H9 (cell line): ENCODE results near the gene MAPT. TPM values are rescaled to one million over a fixed set of nuclear protein-coding genes. Genes with fewer than 3 reads are reported as not detected.

Source experiments
- DNase-seq: peaks from one replicate; pipeline ENCODE4 v3.0.0-alpha.2; 2017
- H2AFZ ChIP-seq: one replicate; pipeline ENCODE4 v1.6.1; 2013; ENCODE audit warnings: mild to moderate bottlenecking, low read length, control low read depth, moderate library complexity
- H2AK5ac ChIP-seq: 2 replicates; pipeline ENCODE4 v1.6.1; 2013; ENCODE audit warnings: low read length, control low read depth, mixed read lengths; ENCODE audit not compliant: insufficient read length
- H2BK120ac ChIP-seq: one replicate; pipeline ENCODE4 v1.6.1; 2013; ENCODE audit warnings: low read depth, mild to moderate bottlenecking, low read length, control low read depth, inconsistent platforms; ENCODE audit not compliant: poor library complexity, severe bottlenecking
- H2BK12ac ChIP-seq: 2 replicates; pipeline ENCODE4 v1.6.1; 2013; ENCODE audit warnings: low read length, control low read depth, mixed read lengths, low read depth; ENCODE audit not compliant: insufficient read length
- H2BK15ac ChIP-seq: 2 replicates; pipeline ENCODE4 v1.6.1; 2013; ENCODE audit warnings: low read depth, low read length, control low read depth
- H2BK20ac ChIP-seq: one replicate; pipeline ENCODE4 v1.6.1; 2013; ENCODE audit warnings: low read depth, mild to moderate bottlenecking, low read length, control low read depth, inconsistent platforms; ENCODE audit not compliant: poor library complexity, severe bottlenecking
- H2BK5ac ChIP-seq: 2 replicates; pipeline ENCODE4 v1.6.1; 2013; ENCODE audit warnings: low read length, control low read depth, mixed read lengths; ENCODE audit not compliant: insufficient read length
- H3K14ac ChIP-seq: 2 replicates; pipeline ENCODE4 v1.6.1; 2013; ENCODE audit warnings: low read length, control low read depth; ENCODE audit not compliant: insufficient read depth
- H3K18ac ChIP-seq: 2 replicates; pipeline ENCODE4 v1.6.1; 2013; ENCODE audit warnings: low read depth, mild to moderate bottlenecking, mixed read lengths, low read length, control low read depth; ENCODE audit not compliant: insufficient read length
- H3K23ac ChIP-seq: 2 replicates; pipeline ENCODE4 v1.6.1; 2013; ENCODE audit warnings: low read length, control low read depth, mixed read lengths, low read depth; ENCODE audit not compliant: insufficient read length
- H3K23me2 ChIP-seq: 2 replicates; pipeline ENCODE4 v1.6.1; 2013; ENCODE audit warnings: low read depth, mild to moderate bottlenecking, mixed read lengths, low read length, control low read depth; ENCODE audit not compliant: insufficient read length, poor library complexity, severe bottlenecking
- H3K27ac ChIP-seq: 2 replicates; pipeline ENCODE4 v1.5.1; 2013; ENCODE audit warnings: low read length, control low read depth, mixed read lengths, low read depth; ENCODE audit not compliant: insufficient read length
- H3K27me3 ChIP-seq: 2 replicates; pipeline ENCODE4 v1.6.1; 2013; ENCODE audit warnings: low read length, control low read depth, inconsistent platforms; ENCODE audit not compliant: insufficient read depth
- H3K4ac ChIP-seq: 2 replicates; pipeline ENCODE4 v1.6.1; 2013; ENCODE audit warnings: low read depth, mild to moderate bottlenecking, control low read depth, inconsistent platforms, low read length, moderate library complexity
- H3K4me1 ChIP-seq: 2 replicates; pipeline ENCODE4 v1.6.1; 2013; ENCODE audit warnings: low read length, control low read depth, inconsistent platforms; ENCODE audit not compliant: insufficient read depth
- H3K4me2 ChIP-seq: 2 replicates; pipeline ENCODE4 v1.6.1; 2013; ENCODE audit warnings: low read length, control low read depth, mixed read lengths; ENCODE audit not compliant: insufficient read length, insufficient read depth
- H3K56ac ChIP-seq: 2 replicates; pipeline ENCODE4 v1.6.1; 2013; ENCODE audit warnings: low read depth, mild to moderate bottlenecking, mixed read lengths, low read length, control low read depth; ENCODE audit not compliant: insufficient read length
- H3K79me1 ChIP-seq: 2 replicates; pipeline ENCODE4 v1.6.1; 2013; ENCODE audit warnings: low read depth, mild to moderate bottlenecking, moderate library complexity, low read length, control low read depth, inconsistent platforms; ENCODE audit not compliant: insufficient read depth, poor library complexity, severe bottlenecking
- H3K79me2 ChIP-seq: 2 replicates; pipeline ENCODE4 v1.6.1; 2013; ENCODE audit warnings: low read length, control low read depth, inconsistent platforms; ENCODE audit not compliant: insufficient read depth
- H3K9ac ChIP-seq: 2 replicates; pipeline ENCODE4 v1.6.1; 2013; ENCODE audit warnings: low read length, control low read depth, mixed read lengths; ENCODE audit not compliant: insufficient read length; ENCODE audit errors: extremely low read depth
- H3K9me3 ChIP-seq: one replicate; pipeline ENCODE4 v1.6.1; 2013; ENCODE audit warnings: low read depth, low read length, inconsistent platforms; ENCODE audit not compliant: control insufficient read depth
- H3T11ph ChIP-seq: one replicate; pipeline ENCODE4 v1.6.1; 2013; ENCODE audit warnings: mild to moderate bottlenecking, low read length, control low read depth, inconsistent platforms
- H4K20me1 ChIP-seq: one replicate; pipeline ENCODE4 v1.6.1; 2013; ENCODE audit not compliant: control insufficient read depth, insufficient read length, insufficient read depth
- H4K5ac ChIP-seq: 2 replicates; pipeline ENCODE4 v1.6.1; 2013; ENCODE audit warnings: low read depth, mild to moderate bottlenecking, mixed read lengths, low read length, control low read depth; ENCODE audit not compliant: insufficient read length
- H4K8ac ChIP-seq: replicated peaks from 2 replicates; pipeline ENCODE4 v1.6.1; 2013; ENCODE audit warnings: low read length, control low read depth, mixed read lengths, low read depth; ENCODE audit not compliant: insufficient read length
- H4K91ac ChIP-seq: 2 replicates; pipeline ENCODE4 v1.6.1; 2013; ENCODE audit warnings: low read depth, mild to moderate bottlenecking, moderate library complexity, mixed read lengths, low read length, control low read depth; ENCODE audit not compliant: insufficient read length
- H3K27ac Mint-ChIP-seq, 3 experiments: 2 replicates in 2 of 3; 3 replicates in 1 of 3; pipeline ENCODE4 v1.8.0; 2020 to 2021; ENCODE audit warnings: mixed read lengths in 3 of 3, mild to moderate bottlenecking in 1 of 3, moderate library complexity in 1 of 3
- H3K27me3 Mint-ChIP-seq: 2 replicates; pipeline ENCODE4 v1.8.0; 2021; ENCODE audit warnings: low read depth, mild to moderate bottlenecking, moderate library complexity, mixed read lengths
- H3K36me3 Mint-ChIP-seq, 3 experiments: 2 replicates in 2 of 3; 3 replicates in 1 of 3; pipeline ENCODE4 v1.8.0; 2020 to 2021; ENCODE audit warnings: low read depth in 3 of 3, mixed read lengths in 3 of 3; ENCODE audit not compliant: insufficient read depth in 1 of 3
- H3K4me1 Mint-ChIP-seq, 2 experiments: 2 replicates each; pipeline ENCODE4 v1.8.0; 2020; ENCODE audit warnings: mixed read lengths in 2 of 2
- H3K4me3 Mint-ChIP-seq, 2 experiments: 2 replicates in 1 of 2; 3 replicates in 1 of 2; pipeline ENCODE4 v1.8.0; 2020 to 2021; ENCODE audit warnings: mild to moderate bottlenecking in 2 of 2, mixed read lengths in 2 of 2, moderate library complexity in 1 of 2
- H3K9me3 Mint-ChIP-seq, 2 experiments: 2 replicates in 1 of 2; 3 replicates in 1 of 2; pipeline ENCODE4 v1.8.0; 2020; ENCODE audit warnings: mild to moderate bottlenecking in 2 of 2, mixed read lengths in 2 of 2, moderate library complexity in 1 of 2
- CTCF ChIP-seq: fragments of 200-600 bp; sonication (generic); conservative IDR thresholded peaks from 3 replicates; pipeline ENCODE4 v1.8.0; 2021; ENCODE audit warnings: antibody characterized with exemption, mild to moderate bottlenecking
- WGBS: extraction: QIAGEN DNeasy Blood & Tissue Kit; methylation state at CpG from one replicate; pipeline ENCODE4 v1.1.7; 2013; ENCODE audit warnings: missing lambda C conversion rate, low lambda C conversion rate, mixed read lengths; ENCODE audit not compliant: insufficient read length; ENCODE audit errors: extremely low coverage; 5-methylcytosine and 5-hydroxymethylcytosine counted together
- total RNA-seq: library from RNA; stranded (reverse); gene quantifications from 2 replicates; pipeline ENCODE4 v1.2.1, GENCODE V29; 2021

The MAPT gene
- total RNA-seq, 1 experiment from 2014 or later, result 1.6 TPM

GRCh38 chr17:45953561-45953960 is 59.2 kb downstream of the MAPT start:
- H3K4ac ChIP-seq, result no peak overlapping the region
- H2BK120ac ChIP-seq, result no peak overlapping the region
- H3K56ac ChIP-seq, result no peak overlapping the region
- H3K23me2 ChIP-seq, result no peaks in the 10 kb centered on the region
- WGBS, result no CpG with 5 or more reads among the region's 2 CpGs
- H3K4me1 ChIP-seq, result no peaks in the 10 kb centered on the region
- H3K27ac ChIP-seq, result no peak overlapping the region
- H4K8ac ChIP-seq, result no peak overlapping the region
- H3K4me2 ChIP-seq, result no peak overlapping the region
- Mint-ChIP-seq H3K36me3 (no peaks in the 10 kb centered on the region), H3K27ac (no peak overlapping the region), H3K27me3 (peaks cover 32% of the 10 kb centered on the region), H3K4me1 (peaks cover 28 to 29% of the 10 kb centered on the region in 2 experiments), H3K9me3 (no peaks in the 10 kb centered on the region), H3K4me3 (no peak overlapping the region)
- H3K79me2 ChIP-seq, result no peaks in the 10 kb centered on the region
- no peak for DNase-seq
- H3K27me3 ChIP-seq, result no peaks in the 10 kb centered on the region; the same call in 1 of the 2 replicates
- H3K9me3 ChIP-seq, result no peaks in the 10 kb centered on the region
- TF ChIP-seq CTCF, result no peak
- H3K9ac ChIP-seq, result no peak overlapping the region
- H2AFZ ChIP-seq, result no peak overlapping the region
- no peak overlapping the region for H4K91ac ChIP-seq
- no peak overlapping the region for H3K18ac ChIP-seq
- H3T11ph ChIP-seq, result no peak overlapping the region
- H2BK20ac ChIP-seq, result no peak overlapping the region
- H4K20me1 ChIP-seq, result no peaks in the 10 kb centered on the region
- no peak overlapping the region for H2AK5ac ChIP-seq
- no peak overlapping the region for H2BK12ac ChIP-seq
- H3K79me1 ChIP-seq, result no peaks in the 10 kb centered on the region
- no peak overlapping the region for H2BK5ac ChIP-seq
- H3K23ac ChIP-seq, result no peak overlapping the region
- H3K14ac ChIP-seq, result no peak overlapping the region
- H4K5ac ChIP-seq, result no peak overlapping the region
- no peak overlapping the region for H2BK15ac ChIP-seq
